Transverse colon (tissue), 4 donors: Measurements from ENCODE around the gene EPN2.

Experiments
- EP300 ChIP-seq: sonication (generic); formaldehyde crosslinking; IDR thresholded peaks from one replicate; pipeline ENCODE4 v1.6.1; 2017; ENCODE audit warnings: antibody characterized with exemption, low read depth
- POLR2A ChIP-seq: fragments of 450-650 bp; IDR thresholded peaks from one replicate; pipeline ENCODE4 v1.6.1; 2016; ENCODE audit warnings: antibody characterized with exemption, mild to moderate bottlenecking, moderate library complexity
- POLR2AphosphoS5 ChIP-seq, 3 donors: sonication (generic); formaldehyde crosslinking; IDR thresholded peaks; one replicate each; pipeline ENCODE4 v1.6.1; 2016; ENCODE audit warnings: antibody characterized with exemption in 3 of 3
- TF ChIP-seq, protein P1 (sequence below), 5 experiments: fragments of 200-600 bp in 3 of 5; fragments of 450-650 bp in 2 of 5; sonication (generic) in 3 of 5; IDR thresholded peaks; 1 replicate in 2 of 5; 2 replicates in 3 of 5; pipeline ENCODE4 v1.5.1; 2016 to 2017; ENCODE audit warnings: antibody characterized with exemption in 5 of 5, inconsistent platforms in 3 of 5, mild to moderate bottlenecking in 2 of 5, moderate library complexity in 1 of 5

DNA sequence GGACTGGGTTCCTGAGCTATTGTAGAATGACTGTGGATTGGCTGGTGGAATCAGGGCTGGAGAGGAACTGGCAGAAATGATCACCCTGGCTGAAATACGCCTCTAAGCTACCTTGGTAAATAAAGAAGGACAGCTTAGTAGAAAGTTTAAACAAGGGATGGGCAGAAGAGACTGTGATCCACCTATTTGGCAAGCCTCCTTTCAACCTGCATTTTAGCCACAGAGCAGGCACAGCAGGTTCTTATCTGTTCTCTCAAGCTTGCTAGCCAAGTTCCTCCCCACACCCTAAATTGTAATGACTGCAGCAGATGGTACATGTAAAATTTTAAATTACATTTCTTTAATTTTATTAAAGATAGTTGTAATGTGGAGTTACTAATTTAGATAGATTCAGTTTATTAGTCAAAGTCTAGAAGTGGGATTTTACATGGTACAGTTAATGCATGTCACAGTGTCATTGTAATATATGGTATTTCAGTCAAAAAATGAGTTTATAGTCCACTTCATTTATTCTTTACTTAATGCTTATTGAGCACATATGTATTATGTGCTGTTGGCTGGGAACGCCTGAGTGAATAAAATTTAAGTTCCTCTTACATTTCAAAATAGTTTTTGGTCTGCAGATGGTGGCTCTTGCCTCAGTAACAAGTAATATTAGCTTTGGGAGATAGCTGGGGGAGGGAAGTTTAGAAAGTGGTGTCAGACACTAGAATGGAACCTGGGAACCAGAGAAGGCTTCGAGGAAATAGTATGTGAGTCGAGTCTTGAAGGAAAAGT, 11.2 kb downstream of the EPN2 start:
- TF ChIP-seq, protein P1, sequence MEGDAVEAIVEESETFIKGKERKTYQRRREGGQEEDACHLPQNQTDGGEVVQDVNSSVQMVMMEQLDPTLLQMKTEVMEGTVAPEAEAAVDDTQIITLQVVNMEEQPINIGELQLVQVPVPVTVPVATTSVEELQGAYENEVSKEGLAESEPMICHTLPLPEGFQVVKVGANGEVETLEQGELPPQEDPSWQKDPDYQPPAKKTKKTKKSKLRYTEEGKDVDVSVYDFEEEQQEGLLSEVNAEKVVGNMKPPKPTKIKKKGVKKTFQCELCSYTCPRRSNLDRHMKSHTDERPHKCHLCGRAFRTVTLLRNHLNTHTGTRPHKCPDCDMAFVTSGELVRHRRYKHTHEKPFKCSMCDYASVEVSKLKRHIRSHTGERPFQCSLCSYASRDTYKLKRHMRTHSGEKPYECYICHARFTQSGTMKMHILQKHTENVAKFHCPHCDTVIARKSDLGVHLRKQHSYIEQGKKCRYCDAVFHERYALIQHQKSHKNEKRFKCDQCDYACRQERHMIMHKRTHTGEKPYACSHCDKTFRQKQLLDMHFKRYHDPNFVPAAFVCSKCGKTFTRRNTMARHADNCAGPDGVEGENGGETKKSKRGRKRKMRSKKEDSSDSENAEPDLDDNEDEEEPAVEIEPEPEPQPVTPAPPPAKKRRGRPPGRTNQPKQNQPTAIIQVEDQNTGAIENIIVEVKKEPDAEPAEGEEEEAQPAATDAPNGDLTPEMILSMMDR (IDR thresholded peaks at IDR 0.05) = no peak
- TF ChIP-seq POLR2A (no peak), EP300 (no peak), POLR2AphosphoS5 (IDR thresholded peaks at IDR 0.05) (no peak)
